Neuronal stem cell (in vitro differentiated cells): ENCODE measurements around the gene ZNF488.
A peak's percentile ranks its signal among the peaks of the same experiment; 100 is the strongest.

Source experiments
- DNase-seq: peaks from one replicate; pipeline ENCODE4 v3.0.0-alpha.2; 2013; ENCODE audit warnings: low spot score
- H2AFZ ChIP-seq: one replicate; pipeline ENCODE4 v1.6.1; 2013; ENCODE audit warnings: mild to moderate bottlenecking, low read length, inconsistent platforms
- H2AK5ac ChIP-seq: 2 replicates; pipeline ENCODE4 v1.6.1; 2013; ENCODE audit warnings: low read depth, mild to moderate bottlenecking, inconsistent platforms, low read length, moderate library complexity, mixed read lengths
- H2BK120ac ChIP-seq: 2 replicates; pipeline ENCODE4 v1.6.1; 2013; ENCODE audit warnings: low read depth, mild to moderate bottlenecking, inconsistent platforms, low read length, moderate library complexity, mixed read lengths
- H2BK12ac ChIP-seq: one replicate; pipeline ENCODE4 v1.6.1; 2013; ENCODE audit warnings: low read length, inconsistent platforms
- H2BK15ac ChIP-seq: 2 replicates; pipeline ENCODE4 v1.6.1; 2013; ENCODE audit warnings: mild to moderate bottlenecking, low read length, inconsistent platforms, mixed read lengths
- H2BK5ac ChIP-seq: one replicate; pipeline ENCODE4 v1.6.1; 2013; ENCODE audit warnings: inconsistent platforms, mild to moderate bottlenecking, low read length, moderate library complexity
- H3K14ac ChIP-seq: one replicate; pipeline ENCODE4 v1.6.1; 2013; ENCODE audit warnings: low read length, inconsistent platforms
- H3K18ac ChIP-seq: 2 replicates; pipeline ENCODE4 v1.6.1; 2013; ENCODE audit warnings: low read length, inconsistent platforms
- H3K23ac ChIP-seq: 2 replicates; pipeline ENCODE4 v1.6.1; 2013; ENCODE audit warnings: low read depth, mild to moderate bottlenecking, mixed read lengths, low read length, inconsistent platforms; ENCODE audit not compliant: poor library complexity
- H3K27ac ChIP-seq: replicated peaks from 3 replicates; pipeline ENCODE4 v1.5.1; 2013; ENCODE audit warnings: low read length, inconsistent platforms
- H3K27me3 ChIP-seq, 3 experiments: 2 replicates each; pipeline ENCODE4 v1.6.1; 2013; ENCODE audit warnings: low read length in 3 of 3, mild to moderate bottlenecking in 2 of 3, inconsistent platforms in 1 of 3, low read depth in 1 of 3, mixed read lengths in 1 of 3, moderate library complexity in 1 of 3; ENCODE audit not compliant: control insufficient read depth in 3 of 3, insufficient read depth in 3 of 3
- H3K36me3 ChIP-seq, 2 donors: replicated peaks in 1 of 2; 2 replicates each; pipeline ENCODE4 v1.6.1; 2013; ENCODE audit warnings: low read length in 2 of 2; ENCODE audit not compliant: control insufficient read depth in 2 of 2, insufficient read depth in 2 of 2
- H3K4ac ChIP-seq: 2 replicates; pipeline ENCODE4 v1.6.1; 2013; ENCODE audit warnings: inconsistent platforms, mild to moderate bottlenecking, low read length, moderate library complexity
- H3K4me1 ChIP-seq, 2 donors: 1 replicate in 1 of 2; 2 replicates in 1 of 2; pipeline ENCODE4 v1.6.1; 2013; ENCODE audit warnings: low read length in 2 of 2, low read depth in 1 of 2; ENCODE audit not compliant: control insufficient read depth in 2 of 2, insufficient read depth in 1 of 2
- H3K4me2 ChIP-seq: one replicate; pipeline ENCODE4 v1.6.1; 2013; ENCODE audit warnings: mild to moderate bottlenecking, low read length, inconsistent platforms; ENCODE audit not compliant: insufficient read depth, poor library complexity, severe bottlenecking
- H3K4me3 ChIP-seq, 2 donors: 2 replicates each; pipeline ENCODE4 v1.5.1; 2013; ENCODE audit warnings: low read length in 2 of 2, mild to moderate bottlenecking in 2 of 2, inconsistent platforms in 1 of 2, moderate library complexity in 1 of 2
- H3K79me1 ChIP-seq: one replicate; pipeline ENCODE4 v1.6.1; 2013; ENCODE audit warnings: low read depth, mild to moderate bottlenecking, inconsistent platforms, low read length, moderate library complexity
- H3K9ac ChIP-seq: one replicate; pipeline ENCODE4 v1.6.1; 2013; ENCODE audit warnings: mild to moderate bottlenecking, low read depth, low read length, inconsistent platforms; ENCODE audit not compliant: poor library complexity
- H3K9me3 ChIP-seq, 2 donors: replicated peaks in 1 of 2; 2 replicates each; pipeline versions ENCODE3 to v1.6.1; 2013; ENCODE audit warnings: low read length in 2 of 2, mild to moderate bottlenecking in 2 of 2, inconsistent platforms in 1 of 2, low read depth in 1 of 2, mixed read lengths in 1 of 2, moderate library complexity in 1 of 2; ENCODE audit not compliant: control insufficient read depth in 2 of 2, insufficient read depth in 1 of 2
- H4K8ac ChIP-seq: one replicate; pipeline ENCODE4 v1.6.1; 2013; ENCODE audit warnings: low read depth, mild to moderate bottlenecking, inconsistent platforms, low read length, moderate library complexity
- H4K91ac ChIP-seq: one replicate; pipeline ENCODE4 v1.6.1; 2013; ENCODE audit warnings: low read length, low read depth, mild to moderate bottlenecking, inconsistent platforms; ENCODE audit not compliant: poor library complexity
- WGBS, 2 donors: extraction: QIAGEN DNeasy Blood & Tissue Kit; methylation state at CpG; one replicate each; pipeline ENCODE4 v1.1.7; 2013; ENCODE audit warnings: missing lambda C conversion rate in 2 of 2, mixed read lengths in 1 of 2; ENCODE audit not compliant: insufficient read length in 2 of 2, insufficient replicate concordance in 1 of 2; ENCODE audit errors: extremely low coverage in 2 of 2; 5-methylcytosine and 5-hydroxymethylcytosine counted together

The ZNF488 gene

DNA sequence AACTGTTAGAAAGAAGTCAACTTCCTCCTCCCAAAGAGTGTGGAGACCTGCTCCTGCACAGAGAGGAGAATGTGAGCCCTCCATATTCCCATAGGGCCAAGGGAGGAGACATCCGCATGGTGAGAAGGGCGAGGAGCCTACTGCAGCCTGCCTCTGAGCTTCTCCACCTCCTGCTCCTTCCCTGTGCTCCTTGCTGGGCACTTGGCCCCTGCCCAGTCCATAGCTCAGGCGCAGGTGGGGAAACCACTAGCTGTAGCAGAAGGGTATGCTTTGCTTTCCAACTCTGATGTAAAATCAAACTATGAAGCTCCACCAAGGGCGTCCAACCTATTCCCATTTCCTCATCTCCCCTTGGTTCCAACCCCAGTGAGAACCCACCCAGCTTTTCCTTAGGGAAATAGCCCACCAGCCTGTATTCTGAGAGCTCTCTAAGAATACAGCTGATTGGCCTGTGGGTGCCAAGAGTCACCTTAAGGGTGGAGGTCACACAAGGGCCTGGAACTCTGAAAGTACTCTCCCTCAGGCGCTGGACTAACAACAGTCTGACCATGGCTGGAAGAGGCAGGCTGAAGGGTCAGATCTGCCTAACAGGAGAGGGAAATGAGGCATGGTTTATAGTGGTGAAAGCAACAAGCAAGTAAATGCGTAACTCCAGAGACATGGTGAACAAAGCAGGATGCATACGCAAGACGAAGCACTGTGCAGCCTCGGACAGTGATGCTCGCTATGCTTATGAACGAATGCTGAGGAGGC is 13.9 kb downstream of the ZNF488 start:
- no peaks in the 10 kb centered on the region for H3K4me1 ChIP-seq
- H3K9ac ChIP-seq, result no peak overlapping the region
- H3K9me3 ChIP-seq, result no peaks in the 10 kb centered on the region
- no peak overlapping the region for H3K14ac ChIP-seq
- H2BK120ac ChIP-seq, result no peak overlapping the region
- H2AK5ac ChIP-seq, result no peak overlapping the region
- H3K27ac ChIP-seq, result no peak overlapping the region
- no peak overlapping the region for H2BK12ac ChIP-seq
- H3K4me2 ChIP-seq, result no peak overlapping the region
- no peak overlapping the region for H2AFZ ChIP-seq
- H3K36me3 ChIP-seq, result no peaks in the 10 kb centered on the region
- no peak overlapping the region for H3K23ac ChIP-seq
- H4K91ac ChIP-seq, result no peak overlapping the region
- no CpG with 5 or more reads among the region's 11 CpGs for WGBS, 2 donors
- no peak for DNase-seq
- no peak overlapping the region for H4K8ac ChIP-seq
- no peak overlapping the region for H3K18ac ChIP-seq
- H3K4me3 ChIP-seq, result no peak overlapping the region
- no peak overlapping the region for H2BK5ac ChIP-seq
- H3K27me3 ChIP-seq, result peaks cover 0 to 3% (median 0%) of the 10 kb centered on the region in 3 experiments
- H2BK15ac ChIP-seq, result no peak overlapping the region
- H3K79me1 ChIP-seq, result no peaks in the 10 kb centered on the region
- no peak overlapping the region for H3K4ac ChIP-seq

DNA sequence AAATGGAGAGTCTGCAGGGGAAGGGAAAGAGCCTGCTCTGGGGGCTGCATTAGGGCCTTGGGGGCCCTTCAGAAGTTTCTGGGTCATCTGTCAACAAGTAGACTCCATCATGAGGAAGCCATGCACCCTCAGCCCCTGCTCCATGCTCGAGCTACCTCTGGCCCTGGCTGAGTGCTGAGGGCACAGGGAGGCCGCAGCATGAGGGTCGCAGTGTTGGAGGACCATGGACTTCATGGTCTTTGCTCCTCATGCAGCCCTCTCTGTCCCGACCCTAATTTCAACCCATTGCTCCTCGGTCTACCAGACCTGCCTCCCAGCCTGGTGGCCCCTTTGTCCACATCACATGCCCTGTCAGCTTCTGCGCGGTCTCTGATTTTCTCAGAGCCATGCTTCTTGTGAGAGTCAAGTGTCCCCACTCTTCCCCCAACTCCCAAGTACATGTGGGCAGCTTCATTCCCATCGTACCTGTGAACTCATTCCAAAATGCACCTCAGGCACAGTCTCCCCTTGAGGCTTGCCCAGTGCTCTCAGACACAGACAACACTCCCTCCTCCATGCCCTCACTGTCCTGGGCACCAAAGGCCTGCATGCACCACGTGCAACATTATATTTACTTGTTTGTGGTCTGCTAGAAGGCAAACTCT is 14.7 kb downstream of the ZNF488 start:
- Histone ChIP-seq H4K91ac (no peak overlapping the region), H2AK5ac (no peak overlapping the region), H2BK12ac (no peak overlapping the region), H3K36me3 (no peaks in the 10 kb centered on the region), H3K27me3 (peaks cover 0 to 3% (median 0%) of the 10 kb centered on the region in 3 experiments), H3K4me1 (no peaks in the 10 kb centered on the region), H4K8ac (no peak overlapping the region), H3K4me2 (no peak overlapping the region), H3K14ac (no peak overlapping the region), H2BK120ac (no peak overlapping the region), H2AFZ (no peak overlapping the region), H3K18ac (no peak overlapping the region), H3K79me1 (no peaks in the 10 kb centered on the region), H3K27ac (no peak overlapping the region), H3K9ac (no peak overlapping the region), H3K4ac (no peak overlapping the region), H2BK15ac (no peak overlapping the region), H3K4me3 (no peak overlapping the region), H2BK5ac (no peak overlapping the region), H3K23ac (no peak overlapping the region), H3K9me3 (no peaks in the 10 kb centered on the region)
- WGBS, 2 donors, result no CpG with 5 or more reads among the region's 9 CpGs
- DNase-seq, result no peak

DNA sequence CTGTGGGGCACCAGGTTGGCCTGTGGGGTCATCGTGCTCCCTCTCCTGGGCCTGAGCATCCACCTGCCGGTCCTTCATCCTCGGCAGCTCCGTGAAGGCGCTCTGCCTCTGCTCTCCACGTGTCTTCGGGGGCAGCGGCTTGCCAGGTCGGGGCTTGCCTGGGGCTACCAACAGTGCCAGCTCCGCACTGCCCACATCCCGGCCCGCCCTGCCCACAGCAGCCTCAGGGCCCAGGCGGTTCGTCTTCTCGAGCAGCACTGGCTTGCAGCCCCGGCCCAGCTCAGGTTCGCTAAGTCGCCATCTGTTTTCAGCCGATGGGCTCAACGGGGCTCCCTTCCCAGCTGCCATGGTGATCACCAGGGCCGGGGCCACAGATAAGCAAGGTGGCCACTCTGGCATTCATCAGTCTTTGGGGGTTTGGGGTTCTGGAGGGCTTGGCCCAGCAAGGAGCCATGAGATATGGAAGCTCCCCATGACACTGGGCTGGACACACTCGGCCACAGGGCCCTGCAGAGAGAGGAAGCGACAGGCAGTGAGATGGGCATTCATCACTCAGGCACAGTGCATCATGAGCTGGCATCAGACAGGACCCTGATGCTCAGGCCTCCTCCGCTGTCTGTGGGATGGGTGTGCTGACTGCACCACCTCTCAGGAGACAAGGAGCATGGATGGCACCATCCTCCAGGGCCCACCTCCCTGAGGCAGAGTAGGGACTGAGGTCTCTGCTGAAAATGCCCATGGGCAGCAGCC is 15.5 kb downstream of the ZNF488 start:
- Histone ChIP-seq H3K4me3 (no peak overlapping the region), H3K4ac (no peak overlapping the region), H2BK12ac (no peak overlapping the region), H3K14ac (peak overlapping the region; percentile 21), H3K27me3 (peaks cover 0 to 3% (median 0%) of the 10 kb centered on the region in 3 experiments), H3K18ac (peak overlapping the region; percentile 32), H3K23ac (no peak overlapping the region), H3K4me1 (no peaks in the 10 kb centered on the region), H3K4me2 (no peak overlapping the region), H3K9me3 (no peaks in the 10 kb centered on the region), H4K8ac (no peak overlapping the region), H3K36me3 (no peaks in the 10 kb centered on the region), H2AK5ac (no peak overlapping the region), H2BK15ac (no peak overlapping the region), H3K27ac (no peak overlapping the region), H2BK120ac (no peak overlapping the region), H3K79me1 (no peaks in the 10 kb centered on the region), H2BK5ac (no peak overlapping the region), H2AFZ (no peak overlapping the region), H4K91ac (no peak overlapping the region), H3K9ac (peak overlapping the region; percentile 5)
- WGBS, 2 donors, result no CpG with 5 or more reads among the region's 24 CpGs
- no peak for DNase-seq

DNA sequence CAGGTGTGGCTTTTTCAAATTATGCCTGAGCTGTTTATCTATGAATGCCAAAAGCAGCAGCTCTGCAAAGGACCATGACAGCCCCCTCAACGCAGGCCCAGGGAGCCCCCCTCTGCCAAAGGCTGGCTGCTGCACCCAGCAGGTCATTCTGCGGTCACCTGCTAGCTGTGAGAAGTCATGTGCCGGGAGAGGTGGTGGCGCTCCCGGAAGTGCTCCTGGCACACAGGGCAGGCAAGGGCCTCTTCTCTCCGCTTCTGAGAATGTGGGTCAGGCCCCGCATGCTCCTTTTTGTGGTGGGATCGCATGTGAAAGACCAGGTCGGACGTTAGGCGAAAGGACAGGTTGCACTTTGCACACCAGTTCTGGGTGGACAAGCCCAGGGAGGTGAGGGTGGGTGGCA is 16.4 kb downstream of the ZNF488 start:
- no peaks in the 10 kb centered on the region for H3K79me1 ChIP-seq
- H3K9ac ChIP-seq, result no peak overlapping the region
- H2BK12ac ChIP-seq, result no peak overlapping the region
- H3K4me2 ChIP-seq, result no peak overlapping the region
- no peak for DNase-seq
- no peak overlapping the region for H3K4ac ChIP-seq
- no peaks in the 10 kb centered on the region for H3K9me3 ChIP-seq
- no peak overlapping the region for H2AK5ac ChIP-seq
- H3K4me3 ChIP-seq, result no peak overlapping the region
- no peak overlapping the region for H2AFZ ChIP-seq
- H3K27me3 ChIP-seq, result peaks cover 0 to 3% (median 0%) of the 10 kb centered on the region in 3 experiments
- H3K18ac ChIP-seq, result peak overlapping the region; percentile 66
- H2BK120ac ChIP-seq, result no peak overlapping the region
- no peak overlapping the region for H3K23ac ChIP-seq
- H3K14ac ChIP-seq, result peak overlapping the region; percentile 64
- H2BK15ac ChIP-seq, result no peak overlapping the region
- H3K4me1 ChIP-seq, result no peaks in the 10 kb centered on the region
- no peak overlapping the region for H2BK5ac ChIP-seq
- H4K8ac ChIP-seq, result no peak overlapping the region
- WGBS, 2 donors, result no CpG with 5 or more reads among the region's 11 CpGs
- no peaks in the 10 kb centered on the region for H3K36me3 ChIP-seq
- H3K27ac ChIP-seq, result no peak overlapping the region
- no peak overlapping the region for H4K91ac ChIP-seq
